Ishikawa (cell line): ENCODE measurements around the gene PDE4B.

Experiments used
- CEBPB ChIP-seq: IDR thresholded peaks from 2 replicates; pipeline ENCODE4 v1.6.1; 2012
- CREB1 ChIP-seq: IDR thresholded peaks from 2 replicates; pipeline ENCODE4 v1.6.1; 2012; ENCODE audit warnings: low read depth
- EGR1 ChIP-seq: IDR thresholded peaks from 2 replicates; pipeline ENCODE4 v1.6.1; 2012
- EP300 ChIP-seq: IDR thresholded peaks from 2 replicates; pipeline ENCODE4 v1.6.1; 2012; ENCODE audit warnings: borderline replicate concordance
- FOXM1 ChIP-seq: IDR thresholded peaks from 2 replicates; pipeline ENCODE4 v1.6.1; 2012; ENCODE audit warnings: low read depth, borderline replicate concordance
- NFIC ChIP-seq: IDR thresholded peaks from 2 replicates; pipeline ENCODE4 v1.6.1; 2012
- RAD21 ChIP-seq: IDR thresholded peaks from 2 replicates; pipeline ENCODE4 v1.6.1; 2012; ENCODE audit warnings: low read depth
- TAF1 ChIP-seq: IDR thresholded peaks from 2 replicates; pipeline ENCODE4 v1.6.1; 2012; ENCODE audit warnings: low read depth, mild to moderate bottlenecking
- TCF12 ChIP-seq: IDR thresholded peaks from 2 replicates; pipeline ENCODE4 v1.6.1; 2012; ENCODE audit warnings: low read depth
- TEAD4 ChIP-seq: IDR thresholded peaks from 2 replicates; pipeline ENCODE4 v1.6.1; 2012
- YY1 ChIP-seq: IDR thresholded peaks from 2 replicates; pipeline ENCODE4 v1.6.1; 2012; ENCODE audit warnings: low read depth
- ZBTB7A ChIP-seq: IDR thresholded peaks from 2 replicates; pipeline ENCODE4 v1.6.1; 2012; ENCODE audit warnings: low read depth
- TF ChIP-seq, protein P1 (sequence below): IDR thresholded peaks from 2 replicates; pipeline ENCODE4 v1.6.1; 2012
- TF ChIP-seq, protein P2 (sequence below): IDR thresholded peaks from 2 replicates; pipeline ENCODE4 v1.6.1; 2012; ENCODE audit warnings: low read depth, mild to moderate bottlenecking
- TF ChIP-seq, protein P3 (sequence below): IDR thresholded peaks from 2 replicates; pipeline ENCODE4 v1.6.1; 2012

Gene PDE4B

DNA sequence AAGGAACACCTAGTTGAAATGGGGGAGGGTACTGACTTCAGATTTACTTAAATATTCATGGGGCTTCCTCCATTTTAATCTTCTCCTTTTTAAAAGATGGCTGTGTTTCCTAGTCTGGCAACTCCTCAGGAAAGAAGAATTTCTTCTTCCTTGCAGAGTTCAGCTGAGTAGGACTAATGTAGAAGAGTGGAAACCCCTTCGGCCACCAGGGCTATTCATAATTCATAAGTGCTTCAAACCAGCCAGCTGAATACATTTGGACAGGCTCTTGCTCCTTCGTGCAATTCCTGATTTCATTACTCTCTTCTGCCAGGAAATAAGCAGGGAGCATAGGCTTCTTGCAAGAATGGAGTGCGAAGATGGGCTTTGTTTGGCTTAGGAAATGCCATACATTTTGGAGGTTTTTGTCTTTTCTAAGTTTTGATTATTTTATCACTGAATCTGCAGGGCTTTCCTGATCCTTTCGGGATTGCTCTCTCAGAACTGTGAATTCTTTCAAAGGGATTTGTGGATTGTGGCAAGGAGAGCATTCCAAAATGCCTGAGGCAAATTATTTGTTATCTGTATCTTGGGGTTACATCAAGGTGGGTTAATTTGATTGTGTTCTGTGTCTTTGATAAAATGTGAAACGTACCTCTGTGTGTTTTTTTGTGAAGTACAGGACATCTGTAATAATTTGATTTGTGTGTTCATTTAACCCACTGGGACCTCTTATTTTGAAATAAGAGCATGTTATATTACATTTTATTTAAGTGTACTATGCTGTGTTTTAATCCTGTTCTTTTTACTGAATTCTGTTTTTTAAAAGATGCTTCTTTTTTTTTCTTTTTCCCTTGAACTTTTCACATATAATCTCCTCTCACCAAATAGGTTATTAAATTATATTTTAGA lies 561.9 kb downstream of the PDE4B start:
- TF ChIP-seq TCF12 = no peak
- no peak for TF ChIP-seq EP300
- no peak for TF ChIP-seq RAD21
- TF ChIP-seq NFIC = no peak
- no peak for TF ChIP-seq YY1
- TF ChIP-seq, protein P1, sequence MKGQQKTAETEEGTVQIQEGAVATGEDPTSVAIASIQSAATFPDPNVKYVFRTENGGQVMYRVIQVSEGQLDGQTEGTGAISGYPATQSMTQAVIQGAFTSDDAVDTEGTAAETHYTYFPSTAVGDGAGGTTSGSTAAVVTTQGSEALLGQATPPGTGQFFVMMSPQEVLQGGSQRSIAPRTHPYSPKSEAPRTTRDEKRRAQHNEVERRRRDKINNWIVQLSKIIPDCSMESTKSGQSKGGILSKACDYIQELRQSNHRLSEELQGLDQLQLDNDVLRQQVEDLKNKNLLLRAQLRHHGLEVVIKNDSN = no peak
- TF ChIP-seq, protein P2, sequence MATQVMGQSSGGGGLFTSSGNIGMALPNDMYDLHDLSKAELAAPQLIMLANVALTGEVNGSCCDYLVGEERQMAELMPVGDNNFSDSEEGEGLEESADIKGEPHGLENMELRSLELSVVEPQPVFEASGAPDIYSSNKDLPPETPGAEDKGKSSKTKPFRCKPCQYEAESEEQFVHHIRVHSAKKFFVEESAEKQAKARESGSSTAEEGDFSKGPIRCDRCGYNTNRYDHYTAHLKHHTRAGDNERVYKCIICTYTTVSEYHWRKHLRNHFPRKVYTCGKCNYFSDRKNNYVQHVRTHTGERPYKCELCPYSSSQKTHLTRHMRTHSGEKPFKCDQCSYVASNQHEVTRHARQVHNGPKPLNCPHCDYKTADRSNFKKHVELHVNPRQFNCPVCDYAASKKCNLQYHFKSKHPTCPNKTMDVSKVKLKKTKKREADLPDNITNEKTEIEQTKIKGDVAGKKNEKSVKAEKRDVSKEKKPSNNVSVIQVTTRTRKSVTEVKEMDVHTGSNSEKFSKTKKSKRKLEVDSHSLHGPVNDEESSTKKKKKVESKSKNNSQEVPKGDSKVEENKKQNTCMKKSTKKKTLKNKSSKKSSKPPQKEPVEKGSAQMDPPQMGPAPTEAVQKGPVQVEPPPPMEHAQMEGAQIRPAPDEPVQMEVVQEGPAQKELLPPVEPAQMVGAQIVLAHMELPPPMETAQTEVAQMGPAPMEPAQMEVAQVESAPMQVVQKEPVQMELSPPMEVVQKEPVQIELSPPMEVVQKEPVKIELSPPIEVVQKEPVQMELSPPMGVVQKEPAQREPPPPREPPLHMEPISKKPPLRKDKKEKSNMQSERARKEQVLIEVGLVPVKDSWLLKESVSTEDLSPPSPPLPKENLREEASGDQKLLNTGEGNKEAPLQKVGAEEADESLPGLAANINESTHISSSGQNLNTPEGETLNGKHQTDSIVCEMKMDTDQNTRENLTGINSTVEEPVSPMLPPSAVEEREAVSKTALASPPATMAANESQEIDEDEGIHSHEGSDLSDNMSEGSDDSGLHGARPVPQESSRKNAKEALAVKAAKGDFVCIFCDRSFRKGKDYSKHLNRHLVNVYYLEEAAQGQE = no peak

DNA sequence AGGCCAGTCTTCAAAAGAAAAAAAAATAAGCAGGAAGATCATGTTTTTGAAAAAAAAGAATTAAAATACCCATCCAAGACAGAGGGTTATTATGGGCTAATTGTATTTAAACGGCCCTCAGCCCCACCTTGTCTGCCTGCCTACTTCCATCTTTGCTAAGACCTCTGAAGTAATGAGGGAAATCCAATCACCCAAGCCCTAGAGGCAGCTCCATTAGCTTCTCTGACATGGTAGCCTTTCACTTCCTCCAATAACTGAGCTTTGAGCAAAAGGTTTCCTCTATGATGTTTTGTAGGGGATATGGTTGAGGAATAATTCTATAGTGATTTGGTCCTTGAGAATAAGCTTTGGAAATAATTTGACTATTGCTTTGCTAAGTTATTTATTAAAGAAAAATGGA lies 563.1 kb downstream of the PDE4B start:
- TF ChIP-seq FOXM1 (no peak), EGR1 (no peak), CEBPB (no peak), TAF1 (no peak)

DNA sequence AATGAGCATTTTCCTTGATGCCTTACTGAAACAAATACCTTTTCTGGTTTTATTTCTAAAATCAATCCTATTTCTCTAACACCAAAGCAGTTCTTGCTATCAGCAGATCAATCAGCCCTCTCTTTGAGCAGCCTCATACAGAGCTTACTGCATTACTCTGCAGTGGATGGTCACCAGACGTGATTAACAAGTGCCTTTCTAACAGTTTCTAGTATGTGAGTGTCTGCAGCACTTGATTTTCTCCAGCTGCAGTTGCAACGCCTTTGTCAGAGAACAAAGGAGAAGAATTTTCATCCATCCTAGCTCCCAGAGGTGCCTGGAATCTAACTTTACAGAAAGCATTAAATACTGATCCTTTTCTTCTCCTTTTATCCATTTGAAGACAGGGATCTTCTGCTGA lies 563.9 kb downstream of the PDE4B start:
- no peak for TF ChIP-seq NFIC
- TF ChIP-seq CREB1 = no peak
- TF ChIP-seq TEAD4 = no peak
- TF ChIP-seq, protein P2 = no peak
- TF ChIP-seq YY1 = no peak
- TF ChIP-seq ZBTB7A = no peak
- TF ChIP-seq, protein P3, sequence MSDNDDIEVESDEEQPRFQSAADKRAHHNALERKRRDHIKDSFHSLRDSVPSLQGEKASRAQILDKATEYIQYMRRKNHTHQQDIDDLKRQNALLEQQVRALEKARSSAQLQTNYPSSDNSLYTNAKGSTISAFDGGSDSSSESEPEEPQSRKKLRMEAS = no peak
- TF ChIP-seq FOXM1 = no peak
- TF ChIP-seq EGR1 = no peak
- TF ChIP-seq, protein P1 = no peak
- no peak for TF ChIP-seq RAD21

DNA sequence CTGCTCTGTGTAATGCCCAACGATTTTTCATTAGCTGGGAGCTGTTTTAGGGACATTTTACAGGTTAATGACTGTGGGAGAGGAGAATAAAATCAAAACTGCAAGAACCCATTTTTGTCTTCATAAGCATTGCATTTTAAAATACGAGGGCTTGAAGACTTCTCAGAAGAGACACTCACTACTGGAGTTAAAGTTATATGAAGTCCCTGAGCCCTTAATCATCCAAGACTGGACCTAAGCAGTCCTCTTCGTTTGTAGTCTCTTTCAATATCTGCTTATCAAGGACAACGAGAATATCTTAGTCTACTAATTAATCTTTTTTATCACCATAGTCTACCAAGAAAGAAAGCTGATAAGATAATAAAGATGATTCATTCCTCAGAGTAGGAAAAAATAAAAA lies 564.3 kb downstream of the PDE4B start:
- TF ChIP-seq, protein P2 = no peak
- TF ChIP-seq FOXM1 = no peak
- TF ChIP-seq YY1 = no peak
- TF ChIP-seq TCF12 = no peak
- TF ChIP-seq, protein P3 = no peak

DNA sequence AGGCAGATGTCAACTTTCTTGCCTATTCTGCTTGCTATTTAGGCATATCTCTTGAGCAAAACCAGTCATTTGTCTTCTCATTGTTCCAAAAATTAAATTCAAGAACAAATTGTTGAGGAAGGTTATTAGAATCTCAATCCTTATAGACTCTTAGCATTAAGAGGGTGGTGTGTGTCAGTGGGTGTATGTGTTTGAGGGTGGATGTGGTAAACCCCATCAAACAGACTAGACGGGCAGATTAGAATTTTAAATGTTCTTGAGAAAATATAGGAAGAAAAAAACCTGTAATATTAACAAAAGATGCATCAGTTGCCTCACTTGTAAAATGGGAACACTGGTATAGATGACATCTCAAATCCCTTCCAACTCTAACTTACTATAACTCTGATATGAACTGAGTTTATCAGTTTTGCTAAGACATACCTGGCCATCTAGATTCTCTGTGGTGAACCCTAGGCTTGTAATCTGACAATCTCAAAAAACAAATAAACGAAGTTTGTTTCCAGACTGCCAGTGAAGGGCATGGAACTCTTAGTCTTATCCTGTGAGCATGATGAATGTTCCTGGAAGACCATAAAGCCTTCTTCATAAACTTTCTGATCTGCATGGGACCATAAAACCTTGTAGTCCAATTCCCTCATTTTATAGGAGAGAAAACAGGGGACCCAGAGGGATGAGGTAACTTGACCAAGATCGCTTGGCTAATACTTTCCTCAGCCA lies 564.9 kb downstream of the PDE4B start:
- TF ChIP-seq ZBTB7A (no peak), YY1 (no peak), FOXM1 (no peak), EGR1 (no peak), TEAD4 (no peak), TCF12 (no peak), TAF1 (no peak), CREB1 (no peak), CEBPB (no peak), RAD21 (no peak), EP300 (no peak), NFIC (no peak)
- TF ChIP-seq, protein P2 = no peak
- TF ChIP-seq, protein P1 = no peak
- TF ChIP-seq, protein P3 = no peak
